SK-N-SH treated with all-trans-retinoic acid at 6 μM for 48 hours (cell line): ENCODE measurements around the gene AK3.

ENCODE experiments used
- ATAC-seq: fragments of 200-7000 bp; cut with Tn5 transposase; 3 replicates; pipeline ENCODE4 v1.9.1; 2020; ENCODE audit warnings: mild to moderate bottlenecking, moderate library complexity
- ARNTL ChIP-seq: fragments of 450-650 bp; formaldehyde crosslinking; IDR thresholded peaks from 2 replicates; pipeline ENCODE4 v1.5.0; 2020; ENCODE audit warnings: low read depth, mild to moderate bottlenecking, moderate library complexity, borderline replicate concordance
- BACH2 ChIP-seq: fragments of 250-450 bp; sonication (Bioruptor Pico); IDR thresholded peaks from 2 replicates; pipeline ENCODE4 v1.9.0; 2021; ENCODE audit warnings: mild to moderate bottlenecking, borderline replicate concordance
- CSDC2 ChIP-seq: fragments of 250-450 bp; sonication (Bioruptor Pico); IDR thresholded peaks from 2 replicates; pipeline ENCODE4 v1.5.0; 2020; ENCODE audit warnings: mild to moderate bottlenecking, moderate library complexity
- ESRRG ChIP-seq: fragments of 250-450 bp; sonication (Bioruptor Pico); IDR thresholded peaks from 2 replicates; pipeline ENCODE4 v1.6.1; 2021; ENCODE audit warnings: mild to moderate bottlenecking
- GLIS3 ChIP-seq: fragments of 250-450 bp; sonication (Bioruptor Pico); IDR thresholded peaks from 2 replicates; pipeline ENCODE4 v1.5.0; 2020; ENCODE audit warnings: mild to moderate bottlenecking, moderate library complexity
- ISL1 ChIP-seq: fragments of 250-450 bp; sonication (Bioruptor Pico); IDR thresholded peaks from 2 replicates; pipeline ENCODE4 v2.1.2; 2022; ENCODE audit warnings: mild to moderate bottlenecking, moderate library complexity
- OSR1 ChIP-seq: fragments of 250-450 bp; sonication (Bioruptor Pico); IDR thresholded peaks from 2 replicates; pipeline ENCODE4 v1.8.0; 2022; ENCODE audit warnings: moderate library complexity, mild to moderate bottlenecking, inconsistent platforms
- PPARA ChIP-seq: fragments of 250-450 bp; sonication (Bioruptor Pico); IDR thresholded peaks from 2 replicates; pipeline ENCODE4 v1.5.0; 2020; ENCODE audit warnings: mild to moderate bottlenecking, borderline replicate concordance
- RARB ChIP-seq: fragments of 250-450 bp; sonication (Bioruptor Pico); IDR thresholded peaks from 2 replicates; pipeline ENCODE4 v1.8.0; 2021; ENCODE audit warnings: mild to moderate bottlenecking, moderate library complexity
- SNAI2 ChIP-seq: fragments of 250-450 bp; sonication (Bioruptor Pico); IDR thresholded peaks from 2 replicates; pipeline ENCODE4 v1.5.0; 2020; ENCODE audit warnings: mild to moderate bottlenecking, moderate library complexity
- TCF4 ChIP-seq: fragments of 250-450 bp; sonication (Bioruptor Pico); IDR thresholded peaks from 2 replicates; pipeline ENCODE4 v1.8.0; 2021; ENCODE audit warnings: mild to moderate bottlenecking, moderate library complexity, borderline replicate concordance
- TOX ChIP-seq: fragments of 250-450 bp; sonication (Bioruptor Pico); IDR thresholded peaks from 2 replicates; pipeline ENCODE4 v1.8.0; 2021; ENCODE audit warnings: mild to moderate bottlenecking, moderate library complexity, borderline replicate concordance
- ZC3H10 ChIP-seq: fragments of 250-450 bp; sonication (Bioruptor Pico); IDR thresholded peaks from 2 replicates; pipeline ENCODE4 v1.5.1; 2021; ENCODE audit warnings: mild to moderate bottlenecking, moderate library complexity
- ZFP3 ChIP-seq: fragments of 250-450 bp; sonication (Bioruptor Pico); IDR thresholded peaks from 2 replicates; pipeline ENCODE4 v1.5.0; 2020; ENCODE audit warnings: mild to moderate bottlenecking, moderate library complexity
- ZNF565 ChIP-seq: fragments of 450-650 bp; formaldehyde crosslinking; conservative IDR thresholded peaks from 2 replicates; pipeline ENCODE4 v1.5.0; 2020; ENCODE audit warnings: low read depth, mild to moderate bottlenecking, moderate library complexity
- ZNF8 ChIP-seq: fragments of 450-650 bp; formaldehyde crosslinking; IDR thresholded peaks from 2 replicates; pipeline ENCODE4 v1.5.0; 2020; ENCODE audit warnings: mild to moderate bottlenecking, moderate library complexity
- TF ChIP-seq, protein P1 (sequence below): fragments of 250-450 bp; sonication (Bioruptor Pico); IDR thresholded peaks from 2 replicates; pipeline ENCODE4 v1.8.0; 2021; ENCODE audit warnings: low read depth, mild to moderate bottlenecking, moderate library complexity, borderline replicate concordance
- TF ChIP-seq, protein P2 (sequence below): fragments of 250-450 bp; sonication (Bioruptor Pico); IDR thresholded peaks from 2 replicates; pipeline ENCODE4 v1.8.0; 2020; ENCODE audit warnings: mild to moderate bottlenecking, moderate library complexity, borderline replicate concordance
- TF ChIP-seq, protein P3 (sequence below): fragments of 250-450 bp; sonication (Bioruptor Pico); IDR thresholded peaks from 2 replicates; pipeline ENCODE4 v1.5.0; 2020; ENCODE audit warnings: mild to moderate bottlenecking, moderate library complexity
- TF ChIP-seq, protein P4 (sequence below): fragments of 250-450 bp; sonication (Bioruptor Pico); IDR thresholded peaks from 2 replicates; pipeline ENCODE4 v1.5.1; 2021; ENCODE audit warnings: mild to moderate bottlenecking, moderate library complexity
- TF ChIP-seq, protein P5 (sequence below): fragments of 250-450 bp; sonication (Bioruptor Pico); IDR thresholded peaks from 2 replicates; pipeline ENCODE4 v1.5.1; 2020; ENCODE audit warnings: low read depth, mild to moderate bottlenecking, moderate library complexity

The AK3 gene

DNA sequence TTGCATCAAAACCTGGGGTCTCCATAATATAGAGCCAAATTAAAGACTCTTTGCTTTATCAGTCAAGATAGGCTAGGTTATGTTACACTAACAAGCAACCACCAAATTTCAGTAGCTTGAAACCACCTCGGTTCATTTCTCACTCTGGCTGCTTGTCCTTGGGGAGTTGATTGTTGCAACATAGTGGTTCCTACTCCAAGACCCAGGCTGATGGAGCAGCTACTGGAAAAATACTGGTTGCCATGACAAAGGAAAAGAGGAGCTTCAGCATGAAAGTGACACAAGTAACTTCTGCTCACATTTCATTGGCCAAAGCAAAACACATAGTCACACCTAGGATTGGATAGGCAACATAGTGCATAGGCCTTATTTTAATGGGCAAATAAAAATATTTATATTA, 33.2 kb upstream of the AK3 start:
- no peak for ATAC-seq
- TF ChIP-seq ZC3H10 (CRISPR knock-in tag) (no peak), TCF4 (CRISPR knock-in tag) (no peak), BACH2 (CRISPR knock-in tag) (no peak), PPARA (CRISPR knock-in tag) (no peak), ZNF565 (CRISPR knock-in tag) (no peak), CSDC2 (CRISPR knock-in tag) (no peak), SNAI2 (CRISPR knock-in tag) (no peak), GLIS3 (no peak), RARB (CRISPR knock-in tag) (no peak), ZNF8 (CRISPR knock-in tag) (no peak), ZFP3 (CRISPR knock-in tag) (no peak), ESRRG (CRISPR knock-in tag) (no peak), ISL1 (CRISPR knock-in tag) (no peak), OSR1 (CRISPR knock-in tag) (no peak)
- TF ChIP-seq, protein P1, sequence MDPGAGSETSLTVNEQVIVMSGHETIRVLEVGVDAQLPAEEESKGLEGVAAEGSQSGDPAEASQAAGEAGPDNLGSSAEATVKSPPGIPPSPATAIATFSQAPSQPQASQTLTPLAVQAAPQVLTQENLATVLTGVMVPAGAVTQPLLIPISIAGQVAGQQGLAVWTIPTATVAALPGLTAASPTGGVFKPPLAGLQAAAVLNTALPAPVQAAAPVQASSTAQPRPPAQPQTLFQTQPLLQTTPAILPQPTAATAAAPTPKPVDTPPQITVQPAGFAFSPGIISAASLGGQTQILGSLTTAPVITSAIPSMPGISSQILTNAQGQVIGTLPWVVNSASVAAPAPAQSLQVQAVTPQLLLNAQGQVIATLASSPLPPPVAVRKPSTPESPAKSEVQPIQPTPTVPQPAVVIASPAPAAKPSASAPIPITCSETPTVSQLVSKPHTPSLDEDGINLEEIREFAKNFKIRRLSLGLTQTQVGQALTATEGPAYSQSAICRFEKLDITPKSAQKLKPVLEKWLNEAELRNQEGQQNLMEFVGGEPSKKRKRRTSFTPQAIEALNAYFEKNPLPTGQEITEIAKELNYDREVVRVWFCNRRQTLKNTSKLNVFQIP (CRISPR knock-in tag) = no peak
- TF ChIP-seq, protein P2, sequence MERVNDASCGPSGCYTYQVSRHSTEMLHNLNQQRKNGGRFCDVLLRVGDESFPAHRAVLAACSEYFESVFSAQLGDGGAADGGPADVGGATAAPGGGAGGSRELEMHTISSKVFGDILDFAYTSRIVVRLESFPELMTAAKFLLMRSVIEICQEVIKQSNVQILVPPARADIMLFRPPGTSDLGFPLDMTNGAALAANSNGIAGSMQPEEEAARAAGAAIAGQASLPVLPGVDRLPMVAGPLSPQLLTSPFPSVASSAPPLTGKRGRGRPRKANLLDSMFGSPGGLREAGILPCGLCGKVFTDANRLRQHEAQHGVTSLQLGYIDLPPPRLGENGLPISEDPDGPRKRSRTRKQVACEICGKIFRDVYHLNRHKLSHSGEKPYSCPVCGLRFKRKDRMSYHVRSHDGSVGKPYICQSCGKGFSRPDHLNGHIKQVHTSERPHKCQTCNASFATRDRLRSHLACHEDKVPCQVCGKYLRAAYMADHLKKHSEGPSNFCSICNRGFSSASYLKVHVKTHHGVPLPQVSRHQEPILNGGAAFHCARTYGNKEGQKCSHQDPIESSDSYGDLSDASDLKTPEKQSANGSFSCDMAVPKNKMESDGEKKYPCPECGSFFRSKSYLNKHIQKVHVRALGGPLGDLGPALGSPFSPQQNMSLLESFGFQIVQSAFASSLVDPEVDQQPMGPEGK (CRISPR knock-in tag) = no peak
- TF ChIP-seq, protein P3, sequence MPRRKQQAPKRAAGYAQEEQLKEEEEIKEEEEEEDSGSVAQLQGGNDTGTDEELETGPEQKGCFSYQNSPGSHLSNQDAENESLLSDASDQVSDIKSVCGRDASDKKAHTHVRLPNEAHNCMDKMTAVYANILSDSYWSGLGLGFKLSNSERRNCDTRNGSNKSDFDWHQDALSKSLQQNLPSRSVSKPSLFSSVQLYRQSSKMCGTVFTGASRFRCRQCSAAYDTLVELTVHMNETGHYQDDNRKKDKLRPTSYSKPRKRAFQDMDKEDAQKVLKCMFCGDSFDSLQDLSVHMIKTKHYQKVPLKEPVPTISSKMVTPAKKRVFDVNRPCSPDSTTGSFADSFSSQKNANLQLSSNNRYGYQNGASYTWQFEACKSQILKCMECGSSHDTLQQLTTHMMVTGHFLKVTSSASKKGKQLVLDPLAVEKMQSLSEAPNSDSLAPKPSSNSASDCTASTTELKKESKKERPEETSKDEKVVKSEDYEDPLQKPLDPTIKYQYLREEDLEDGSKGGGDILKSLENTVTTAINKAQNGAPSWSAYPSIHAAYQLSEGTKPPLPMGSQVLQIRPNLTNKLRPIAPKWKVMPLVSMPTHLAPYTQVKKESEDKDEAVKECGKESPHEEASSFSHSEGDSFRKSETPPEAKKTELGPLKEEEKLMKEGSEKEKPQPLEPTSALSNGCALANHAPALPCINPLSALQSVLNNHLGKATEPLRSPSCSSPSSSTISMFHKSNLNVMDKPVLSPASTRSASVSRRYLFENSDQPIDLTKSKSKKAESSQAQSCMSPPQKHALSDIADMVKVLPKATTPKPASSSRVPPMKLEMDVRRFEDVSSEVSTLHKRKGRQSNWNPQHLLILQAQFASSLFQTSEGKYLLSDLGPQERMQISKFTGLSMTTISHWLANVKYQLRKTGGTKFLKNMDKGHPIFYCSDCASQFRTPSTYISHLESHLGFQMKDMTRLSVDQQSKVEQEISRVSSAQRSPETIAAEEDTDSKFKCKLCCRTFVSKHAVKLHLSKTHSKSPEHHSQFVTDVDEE (CRISPR knock-in tag) = no peak
- TF ChIP-seq, protein P4, sequence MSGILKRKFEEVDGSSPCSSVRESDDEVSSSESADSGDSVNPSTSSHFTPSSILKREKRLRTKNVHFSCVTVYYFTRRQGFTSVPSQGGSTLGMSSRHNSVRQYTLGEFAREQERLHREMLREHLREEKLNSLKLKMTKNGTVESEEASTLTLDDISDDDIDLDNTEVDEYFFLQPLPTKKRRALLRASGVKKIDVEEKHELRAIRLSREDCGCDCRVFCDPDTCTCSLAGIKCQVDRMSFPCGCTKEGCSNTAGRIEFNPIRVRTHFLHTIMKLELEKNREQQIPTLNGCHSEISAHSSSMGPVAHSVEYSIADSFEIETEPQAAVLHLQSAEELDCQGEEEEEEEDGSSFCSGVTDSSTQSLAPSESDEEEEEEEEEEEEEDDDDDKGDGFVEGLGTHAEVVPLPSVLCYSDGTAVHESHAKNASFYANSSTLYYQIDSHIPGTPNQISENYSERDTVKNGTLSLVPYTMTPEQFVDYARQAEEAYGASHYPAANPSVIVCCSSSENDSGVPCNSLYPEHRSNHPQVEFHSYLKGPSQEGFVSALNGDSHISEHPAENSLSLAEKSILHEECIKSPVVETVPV (CRISPR knock-in tag) = no peak
- TF ChIP-seq, protein P5, sequence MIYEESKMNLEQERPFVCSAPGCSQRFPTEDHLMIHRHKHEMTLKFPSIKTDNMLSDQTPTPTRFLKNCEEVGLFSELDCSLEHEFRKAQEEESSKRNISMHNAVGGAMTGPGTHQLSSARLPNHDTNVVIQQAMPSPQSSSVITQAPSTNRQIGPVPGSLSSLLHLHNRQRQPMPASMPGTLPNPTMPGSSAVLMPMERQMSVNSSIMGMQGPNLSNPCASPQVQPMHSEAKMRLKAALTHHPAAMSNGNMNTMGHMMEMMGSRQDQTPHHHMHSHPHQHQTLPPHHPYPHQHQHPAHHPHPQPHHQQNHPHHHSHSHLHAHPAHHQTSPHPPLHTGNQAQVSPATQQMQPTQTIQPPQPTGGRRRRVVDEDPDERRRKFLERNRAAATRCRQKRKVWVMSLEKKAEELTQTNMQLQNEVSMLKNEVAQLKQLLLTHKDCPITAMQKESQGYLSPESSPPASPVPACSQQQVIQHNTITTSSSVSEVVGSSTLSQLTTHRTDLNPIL = no peak

DNA sequence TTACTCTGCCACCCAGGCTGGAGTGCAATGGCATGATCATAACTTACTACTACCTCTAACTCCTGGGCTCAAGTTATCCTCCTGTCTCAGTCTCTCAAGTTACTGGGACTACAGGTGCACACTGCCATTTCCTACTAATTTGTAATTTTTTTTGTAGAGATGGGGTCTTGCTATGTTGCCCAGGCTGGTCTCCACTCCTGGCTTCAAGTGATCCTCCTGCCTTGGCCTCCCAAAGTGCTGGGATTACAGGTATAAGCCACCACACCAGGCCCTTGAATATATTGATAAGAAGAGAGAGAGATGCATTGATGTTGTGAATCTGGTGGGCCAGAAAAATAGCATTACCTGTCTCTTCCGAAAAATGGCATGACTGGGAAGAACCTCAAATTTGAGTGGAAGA, 30.8 kb upstream of the AK3 start:
- ATAC-seq = no peak
- TF ChIP-seq ARNTL (CRISPR knock-in tag) = no peak
- TF ChIP-seq TCF4 (CRISPR knock-in tag) = no peak
- TF ChIP-seq, protein P5 = no peak
- TF ChIP-seq, protein P1 (CRISPR knock-in tag) = no peak
- TF ChIP-seq, protein P4 (CRISPR knock-in tag) = no peak
- TF ChIP-seq TOX (CRISPR knock-in tag) = no peak
- TF ChIP-seq CSDC2 (CRISPR knock-in tag) = no peak
- TF ChIP-seq, protein P3 (CRISPR knock-in tag) = no peak
- TF ChIP-seq ZFP3 (CRISPR knock-in tag) = no peak
- no peak for TF ChIP-seq ZNF565 (CRISPR knock-in tag)
- TF ChIP-seq OSR1 (CRISPR knock-in tag) = no peak
- no peak for TF ChIP-seq ISL1 (CRISPR knock-in tag)
